HG03280 (cell line): Measurements from ENCODE around the gene ZIC5.

Source experiments
- ATAC-seq: cut with Tn5 transposase; IDR thresholded peaks from one replicate; pipeline ENCODE4 v1.9.1; 2021; ENCODE audit warnings: mild to moderate bottlenecking, moderate library complexity; ENCODE audit not compliant: unreplicated experiment

ZIC5 gene

GRCh38 chr13:99971576-99972189, at the start of gene ZIC5:
Gene ZIC5, minus strand, starts transcription at chr13:99971767. Its CDS starts 164 bp downstream, at chr13:99971603.
- ATAC-seq: no peak

- no peak for ATAC-seq
Observed at GRCh38 chr13:100019780-100020356, 48.3 kb upstream of the ZIC5 start.

- ATAC-seq: no peak
Observed at GRCh38 chr13:100014621-100015020, 43.1 kb upstream of the ZIC5 start.

GRCh38 chr13:99998261-99998660, 26.7 kb upstream of the ZIC5 start:
- no peak for ATAC-seq

- ATAC-seq: no peak
Observed at GRCh38 chr13:99997702-99998214, 26.2 kb upstream of the ZIC5 start.

- no peak for ATAC-seq
Observed at GRCh38 chr13:99996381-99996973, 24.9 kb upstream of the ZIC5 start.

- ATAC-seq: no peak
Observed at GRCh38 chr13:99995589-99996380, 24.2 kb upstream of the ZIC5 start.

GRCh38 chr13:99995104-99995588, 23.6 kb upstream of the ZIC5 start:
- ATAC-seq: no peak

- no peak for ATAC-seq
Observed at GRCh38 chr13:99994638-99995020, 23.1 kb upstream of the ZIC5 start.

- no peak for ATAC-seq
Observed at GRCh38 chr13:99993660-99994637, 22.4 kb upstream of the ZIC5 start.

- no peak for ATAC-seq
Observed at GRCh38 chr13:99992949-99993351, 21.4 kb upstream of the ZIC5 start.

- no peak for ATAC-seq
Observed at GRCh38 chr13:99991828-99992775, 20.5 kb upstream of the ZIC5 start.

- no peak for ATAC-seq
Observed at GRCh38 chr13:99991013-99991827, 19.7 kb upstream of the ZIC5 start.

GRCh38 chr13:99990126-99990977, 18.8 kb upstream of the ZIC5 start:
- ATAC-seq: no peak

- no peak for ATAC-seq
Observed at GRCh38 chr13:99989276-99990125, 17.9 kb upstream of the ZIC5 start.

GRCh38 chr13:99988529-99989275, 17.1 kb upstream of the ZIC5 start:
- no peak for ATAC-seq
